HG03064 (cell line): ENCODE results near the gene POMC.
"Not testable (repeated sequence)": the region's sequence is repeated elsewhere in the genome, so short reads cannot be mapped to it uniquely, and the experiment has no call there.

Experiments
- ATAC-seq: cut with Tn5 transposase; IDR thresholded peaks from one replicate; pipeline ENCODE4 v1.9.1; 2021; ENCODE audit warnings: low read depth; ENCODE audit not compliant: unreplicated experiment

POMC gene

GRCh38 chr2:25177211-25177611 lies 8.8 kb upstream of the POMC start:
- ATAC-seq: no peak

GRCh38 chr2:25176541-25177181 lies 8.3 kb upstream of the POMC start:
- ATAC-seq: no peak

GRCh38 chr2:25176138-25176537 lies 7.8 kb upstream of the POMC start:
- no peak for ATAC-seq

GRCh38 chr2:25174192-25174861 lies 5.9 kb upstream of the POMC start:
- ATAC-seq: no peak

DNA sequence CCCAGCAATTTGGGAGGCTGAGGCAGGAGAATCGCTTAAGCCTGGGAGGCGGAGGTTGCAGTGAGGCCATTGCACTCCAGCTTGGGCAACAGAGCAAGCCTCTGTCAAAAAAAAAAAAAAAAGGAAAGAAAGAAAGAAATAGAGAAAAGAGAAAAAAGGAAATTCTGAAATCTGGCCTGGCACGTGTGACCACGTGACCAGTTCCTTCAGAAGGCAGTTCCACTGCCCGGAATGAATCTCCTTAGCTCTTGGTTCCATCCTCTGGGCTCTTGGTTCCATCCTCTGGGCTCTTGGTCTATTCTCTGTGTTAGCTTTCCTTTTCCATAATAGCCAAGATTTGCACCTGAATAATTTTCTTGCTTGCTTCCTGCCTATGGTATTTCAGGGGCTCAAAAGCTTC lies 5.3 kb upstream of the POMC start:
- ATAC-seq: no peak

DNA sequence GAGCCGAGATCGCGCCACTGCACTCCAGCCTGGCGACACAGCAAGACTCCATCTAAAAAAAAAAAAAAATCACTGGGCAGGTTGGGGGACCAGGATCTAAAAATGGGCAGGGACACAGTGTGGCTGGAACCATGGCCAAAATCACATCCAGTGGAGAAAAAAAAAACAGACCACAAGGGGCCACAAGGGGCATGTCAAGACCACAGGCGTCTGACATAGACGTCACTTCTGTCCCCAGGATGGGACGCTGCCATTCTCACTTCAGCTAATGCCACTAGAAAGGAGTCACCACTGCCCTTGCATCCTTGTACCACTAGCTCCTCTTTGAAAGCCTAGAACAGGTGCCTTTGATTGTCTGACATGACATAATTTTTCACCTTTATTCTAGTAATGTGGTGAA lies 2.5 kb upstream of the POMC start:
- ATAC-seq: no peak

DNA sequence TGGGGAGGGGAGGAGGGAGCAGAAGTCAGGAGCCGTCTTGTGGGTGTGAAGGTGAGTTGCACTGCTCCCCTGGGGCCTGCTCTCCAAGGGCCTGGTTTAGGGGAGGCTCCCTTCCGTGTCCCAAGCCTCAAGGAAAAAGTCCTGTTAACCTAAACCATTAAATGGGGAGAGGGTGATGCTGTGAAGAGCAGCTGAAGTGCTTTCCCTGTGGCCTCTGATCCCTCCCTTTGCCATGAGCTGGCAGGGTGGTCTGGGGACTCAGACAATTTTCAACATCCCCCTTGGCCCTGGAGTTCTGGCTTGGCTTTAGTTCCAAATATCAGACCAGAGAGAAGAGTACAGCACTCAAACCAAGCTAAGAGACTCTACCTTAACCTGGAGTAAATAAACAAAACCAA lies 692 bp upstream of the POMC start:
- ATAC-seq: no peak

DNA sequence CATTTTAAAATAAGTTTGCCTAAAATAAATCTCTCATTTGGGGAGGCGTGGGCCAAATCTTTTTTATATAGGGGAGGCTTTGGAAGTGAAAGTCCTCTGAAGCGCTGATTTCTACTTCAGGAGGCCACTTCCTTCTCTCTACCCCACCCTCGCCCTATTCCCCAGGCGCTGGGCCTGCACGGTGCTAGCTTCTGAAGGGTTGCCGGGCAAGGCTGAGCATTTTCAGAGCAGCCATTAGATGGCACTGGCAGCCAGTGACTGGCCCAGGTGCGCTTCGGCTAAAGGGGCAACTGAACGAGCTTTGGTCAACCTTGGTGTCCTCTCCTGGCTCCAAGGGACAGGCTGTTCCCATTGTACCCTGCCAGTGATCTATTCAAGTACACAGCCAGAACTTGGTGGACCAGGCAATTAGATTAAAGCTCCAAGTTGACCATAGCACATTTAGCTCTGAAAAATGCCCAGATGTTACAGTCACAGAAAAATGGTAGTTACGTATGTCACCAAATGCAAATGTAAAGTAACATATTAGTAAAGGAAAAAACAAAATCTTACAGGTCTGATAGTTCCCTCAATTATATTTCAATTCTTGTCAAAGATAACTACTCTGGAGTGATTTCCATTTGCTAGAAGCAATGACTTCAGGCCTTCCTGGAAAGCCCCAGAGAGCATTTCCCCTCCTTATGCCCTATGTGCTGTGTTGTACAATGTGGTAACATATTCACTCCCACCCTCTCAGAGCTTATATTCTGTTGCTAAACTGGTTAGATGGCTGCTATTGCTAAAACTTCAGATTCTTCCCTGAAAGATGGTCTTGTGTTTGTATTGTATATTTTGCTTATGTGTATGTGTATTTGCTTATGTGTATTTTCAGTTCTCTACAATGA lies 2.1 kb downstream of the POMC start:
- peak; percentile 66 for ATAC-seq

DNA sequence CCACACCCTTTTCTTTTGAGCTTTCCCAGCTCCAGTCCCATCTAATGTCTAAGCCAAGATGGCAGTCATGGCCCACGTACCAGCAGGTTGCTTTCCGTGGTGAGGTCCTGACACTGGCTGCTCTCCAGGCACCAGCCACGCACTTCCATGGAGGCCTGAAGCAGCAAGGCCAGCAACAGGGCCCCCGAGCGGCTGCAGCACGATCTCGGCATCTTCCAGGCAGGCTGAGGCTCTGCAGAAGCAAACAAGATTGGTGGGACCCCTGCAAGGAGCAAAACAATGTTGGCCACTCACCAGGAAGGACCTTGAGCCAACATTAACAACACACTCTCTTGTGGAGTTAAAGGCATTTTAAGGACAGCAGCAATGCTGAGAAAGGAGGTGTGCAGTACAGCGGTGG lies 3.8 kb downstream of the POMC start:
- ATAC-seq: no peak

DNA sequence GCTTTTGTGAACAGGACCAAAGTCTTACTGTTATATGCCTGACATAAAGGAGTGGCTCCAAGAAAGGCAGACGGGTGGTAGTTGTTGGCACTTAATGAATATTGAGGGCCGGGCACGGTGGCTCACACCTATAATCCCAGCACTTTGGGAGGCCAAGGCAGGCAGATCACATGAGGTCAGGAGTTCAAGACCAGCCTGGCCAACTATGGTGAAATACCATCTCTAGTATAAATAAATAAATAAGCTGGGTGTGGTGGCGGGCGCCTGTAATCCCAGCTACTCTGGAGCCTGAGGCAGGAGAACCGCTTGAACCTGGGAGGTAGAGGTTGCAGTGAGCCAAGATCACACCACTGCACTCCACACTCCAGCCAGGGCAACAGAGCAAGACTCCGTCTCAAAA lies 6.3 kb downstream of the POMC start:
- not testable (repeated sequence) for ATAC-seq

DNA sequence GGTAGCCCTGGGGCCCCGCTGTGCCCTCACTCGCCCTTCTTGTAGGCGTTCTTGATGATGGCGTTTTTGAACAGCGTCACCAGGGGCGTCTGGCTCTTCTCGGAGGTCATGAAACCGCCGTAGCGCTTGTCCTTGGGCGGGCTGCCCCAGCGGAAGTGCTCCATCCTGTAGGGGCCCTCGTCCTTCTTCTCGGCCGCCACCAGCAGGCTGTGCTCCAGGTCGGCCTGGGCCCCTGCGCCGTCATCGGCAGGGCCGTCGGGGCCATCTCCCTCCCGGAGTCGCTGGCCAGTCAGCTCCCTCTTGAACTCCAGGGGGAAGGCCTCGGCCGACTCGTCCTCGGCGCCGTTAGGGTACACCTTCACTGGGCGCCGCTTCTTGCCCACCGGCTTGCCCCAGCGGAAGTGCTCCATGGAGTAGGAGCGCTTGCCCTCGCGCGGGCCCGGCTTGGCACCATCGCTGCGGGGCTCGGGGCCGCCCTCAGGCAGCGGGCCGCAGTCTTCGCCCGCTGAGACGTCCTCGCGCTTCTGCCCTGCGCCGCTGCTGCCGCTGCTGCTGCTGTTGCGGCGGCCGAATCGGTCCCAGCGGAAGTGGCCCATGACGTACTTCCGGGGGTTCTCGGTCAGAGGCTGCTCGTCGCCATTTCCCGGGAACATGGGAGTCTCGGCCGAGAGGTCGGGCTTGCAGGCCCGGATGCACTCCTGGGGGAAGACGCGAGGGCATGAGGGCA lies 7.2 kb downstream of the POMC start:
- ATAC-seq: peak; percentile 53

- ATAC-seq: no peak
These were observed 8.0 kb downstream of the POMC start for GRCh38 chr2:25160376-25160775.

DNA sequence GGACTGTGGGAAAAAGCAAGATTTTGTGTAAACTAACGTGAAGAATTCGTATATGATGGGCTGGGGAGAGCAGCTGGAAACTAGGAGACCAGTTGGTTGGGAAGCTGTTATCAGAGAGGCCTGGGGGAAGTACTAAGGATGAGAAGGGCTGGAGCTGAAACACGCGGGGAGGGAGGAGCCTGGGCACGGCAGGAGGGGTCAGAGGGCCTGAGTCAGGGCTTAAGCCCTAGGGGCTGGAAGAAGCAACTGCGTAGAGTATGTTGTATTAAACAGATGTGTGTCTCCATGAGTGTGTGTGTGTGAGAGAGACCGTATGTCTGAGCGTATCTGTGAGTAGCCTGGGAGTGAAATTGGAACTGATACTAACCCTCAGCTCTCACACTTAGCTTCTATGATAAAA lies 8.4 kb downstream of the POMC start:
- no peak for ATAC-seq

DNA sequence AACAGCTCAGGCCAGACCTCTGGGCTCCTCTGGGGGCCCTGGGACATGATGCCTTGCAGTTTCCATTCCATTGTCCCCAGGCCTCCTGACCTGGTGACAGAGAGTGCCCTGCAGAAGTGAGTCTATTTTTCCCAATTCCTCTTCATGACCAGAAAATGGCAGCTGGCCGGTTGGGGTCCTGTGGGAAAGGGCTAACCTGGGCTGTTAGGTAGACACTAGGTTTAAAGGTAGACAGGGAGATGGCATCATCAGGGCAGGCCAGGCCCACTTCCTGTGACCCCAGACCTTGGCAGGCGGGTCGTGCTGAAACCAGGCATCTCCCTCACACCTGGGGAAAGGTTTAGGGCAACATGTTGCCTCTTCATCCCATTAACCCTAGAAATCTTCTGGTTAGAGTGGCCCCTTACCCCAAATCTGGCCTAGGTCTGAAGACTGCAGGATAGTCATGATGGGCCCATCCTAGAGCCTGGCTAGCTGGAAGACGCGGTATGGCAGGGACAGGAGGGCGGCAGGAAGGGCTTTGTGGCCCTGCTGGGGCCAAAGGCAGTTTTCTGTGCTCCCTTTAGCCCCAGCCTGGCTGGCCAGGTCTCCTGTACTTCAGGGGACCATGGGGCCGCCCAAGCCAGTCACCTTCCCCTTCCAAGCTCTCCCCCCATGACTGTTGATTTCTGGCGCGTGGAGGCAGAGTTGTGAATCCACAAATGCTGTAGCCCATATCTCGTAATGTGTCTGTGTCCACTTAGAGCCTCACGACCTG lies 10.1 kb downstream of the POMC start:
- ATAC-seq: no peak

GRCh38 chr2:25155401-25155800 lies 13.0 kb downstream of the POMC start:
- ATAC-seq: no peak

DNA sequence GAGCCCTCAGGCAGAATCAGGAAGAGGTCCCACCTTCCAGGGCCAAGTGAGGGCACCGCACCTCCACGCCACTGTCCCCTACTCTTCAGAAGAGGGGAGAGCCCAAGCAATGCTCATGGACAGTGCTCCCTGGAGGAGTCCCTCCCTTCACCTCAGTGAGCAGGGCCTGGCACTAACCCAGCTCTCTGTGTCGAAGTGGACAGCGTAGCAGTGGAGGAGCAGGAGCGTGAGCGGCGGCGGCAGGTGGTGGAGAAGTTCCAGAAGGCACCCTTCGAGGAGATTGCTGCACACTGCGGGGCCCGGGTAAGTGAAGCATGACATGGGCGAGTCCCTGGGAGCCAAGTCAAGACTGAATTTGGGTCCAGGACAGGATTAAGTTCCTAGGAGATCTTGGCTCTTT lies 16.7 kb downstream of the POMC start:
- ATAC-seq: no peak

- ATAC-seq: not testable (repeated sequence)
These were observed 17.4 kb downstream of the POMC start for GRCh38 chr2:25150993-25151392.

GRCh38 chr2:25149646-25150045 lies 18.7 kb downstream of the POMC start:
- no peak for ATAC-seq

DNA sequence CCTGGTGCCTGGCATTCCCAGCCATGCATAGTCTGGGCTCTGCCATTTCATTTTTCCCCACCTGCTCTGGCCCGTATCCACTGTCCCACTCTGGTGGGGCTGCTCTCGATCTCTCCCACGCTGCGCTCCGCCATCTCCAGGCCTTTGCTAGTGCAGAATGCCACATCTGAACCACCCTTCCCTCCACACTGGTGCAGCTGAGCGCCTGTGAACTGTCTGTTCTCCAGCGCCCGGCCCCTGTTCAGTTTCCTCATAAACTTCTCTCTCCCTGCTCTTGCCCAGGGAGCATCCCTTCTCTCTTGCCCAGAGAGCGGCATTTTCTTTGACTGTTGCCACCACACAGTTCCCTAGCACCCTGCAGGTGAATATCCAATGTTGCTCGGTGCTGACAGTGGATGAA lies 21.5 kb downstream of the POMC start:
- ATAC-seq: no peak

GRCh38 chr2:25145803-25146202 lies 22.6 kb downstream of the POMC start:
- ATAC-seq: no peak
